ENCODE data around the gene CDK15. TPM values are rescaled to one million over a fixed set of nuclear protein-coding genes. Genes with fewer than 3 reads are reported as not detected.

CDK15 gene
- total RNA-seq, 1 experiment from 2014 or later: 0.47 TPM

GRCh38 chr2:201909961-201910361 lies 103.6 kb downstream of the CDK15 start:
- Histone ChIP-seq H3K4me1 (no peaks in the 10 kb centered on the region), H3K27ac (no peak overlapping the region), H3K4me3 (no peak overlapping the region), H3K36me3 (no peaks in the 10 kb centered on the region), H3K9me3 (replicated peaks) (no peaks in the 10 kb centered on the region), H3K27me3 (no peaks in the 10 kb centered on the region)
- DNase-seq: no peak

- H3K27ac ChIP-seq: no peak overlapping the region
- DNase-seq: no peak
- no peaks in the 10 kb centered on the region for H3K27me3 ChIP-seq
- no peaks in the 10 kb centered on the region for H3K9me3 ChIP-seq (replicated peaks)
- no peaks in the 10 kb centered on the region for H3K4me1 ChIP-seq
- H3K4me3 ChIP-seq: no peak overlapping the region
- no peaks in the 10 kb centered on the region for H3K36me3 ChIP-seq
Observed at GRCh38 chr2:201911372-201911771, 105.0 kb downstream of the CDK15 start.

GRCh38 chr2:201913201-201913600 lies 106.9 kb downstream of the CDK15 start:
- H3K27ac ChIP-seq: no peak overlapping the region
- no peaks in the 10 kb centered on the region for H3K27me3 ChIP-seq
- DNase-seq: no peak
- H3K4me1 ChIP-seq: no peaks in the 10 kb centered on the region
- no peaks in the 10 kb centered on the region for H3K36me3 ChIP-seq
- no peaks in the 10 kb centered on the region for H3K9me3 ChIP-seq (replicated peaks)
- H3K4me3 ChIP-seq: no peak overlapping the region

GRCh38 chr2:201915446-201915845 lies 109.1 kb downstream of the CDK15 start:
- Histone ChIP-seq H3K27ac (no peak overlapping the region), H3K4me3 (no peak overlapping the region), H3K9me3 (replicated peaks) (no peaks in the 10 kb centered on the region), H3K27me3 (no peaks in the 10 kb centered on the region), H3K36me3 (no peaks in the 10 kb centered on the region), H3K4me1 (no peaks in the 10 kb centered on the region)
- DNase-seq: no peak

- no peaks in the 10 kb centered on the region for H3K4me1 ChIP-seq
- no peaks in the 10 kb centered on the region for H3K27me3 ChIP-seq
- H3K9me3 ChIP-seq (replicated peaks): no peaks in the 10 kb centered on the region
- no peaks in the 10 kb centered on the region for H3K36me3 ChIP-seq
- H3K27ac ChIP-seq: no peak overlapping the region
- no peak overlapping the region for H3K4me3 ChIP-seq
- no peak for DNase-seq
Observed at GRCh38 chr2:201916565-201916964, 110.2 kb downstream of the CDK15 start.

- no peak for DNase-seq
- Histone ChIP-seq H3K27me3 (no peaks in the 10 kb centered on the region), H3K27ac (no peak overlapping the region), H3K4me1 (peaks cover 4% of the 10 kb centered on the region; the same call in 1 of the 2 replicates), H3K9me3 (replicated peaks) (no peaks in the 10 kb centered on the region), H3K36me3 (no peaks in the 10 kb centered on the region), H3K4me3 (no peak overlapping the region)
Observed at GRCh38 chr2:201918616-201919307, 112.4 kb downstream of the CDK15 start.

GRCh38 chr2:201919308-201919634 lies 112.9 kb downstream of the CDK15 start:
- no peak overlapping the region for H3K4me3 ChIP-seq

GRCh38 chr2:201923436-201924328 lies 117.3 kb downstream of the CDK15 start:
- Histone ChIP-seq H3K27ac (peak overlapping the region; percentile 12; the same call in 1 of the 2 replicates), H3K4me1 (peaks cover 4% of the 10 kb centered on the region; the same call in 1 of the 2 replicates), H3K4me3 (no peak overlapping the region), H3K27me3 (no peaks in the 10 kb centered on the region), H3K9me3 (replicated peaks) (no peaks in the 10 kb centered on the region), H3K36me3 (no peaks in the 10 kb centered on the region)
- no peak for DNase-seq

More at GRCh38 chr2:201919308-201919634, 112.9 kb downstream of the CDK15 start:
- no peak for DNase-seq
- H3K36me3 ChIP-seq: no peaks in the 10 kb centered on the region
- H3K27ac ChIP-seq: no peak overlapping the region
- H3K9me3 ChIP-seq (replicated peaks): no peaks in the 10 kb centered on the region
- H3K4me1 ChIP-seq: peaks cover 4% of the 10 kb centered on the region; the same call in 1 of the 2 replicates
- no peaks in the 10 kb centered on the region for H3K27me3 ChIP-seq

- DNase-seq: no peak
- Histone ChIP-seq H3K27ac (no peak overlapping the region), H3K9me3 (replicated peaks) (no peaks in the 10 kb centered on the region), H3K4me3 (no peak overlapping the region), H3K27me3 (no peaks in the 10 kb centered on the region), H3K36me3 (no peaks in the 10 kb centered on the region), H3K4me1 (peaks cover 4% of the 10 kb centered on the region; the same call in 1 of the 2 replicates)
Observed at GRCh38 chr2:201924453-201924852, 118.1 kb downstream of the CDK15 start.

GRCh38 chr2:201925056-201925455 lies 118.7 kb downstream of the CDK15 start:
- DNase-seq: no peak

GRCh38 chr2:201926067-201926466 lies 119.7 kb downstream of the CDK15 start:
- no peak overlapping the region for H3K4me3 ChIP-seq
- no peaks in the 10 kb centered on the region for H3K36me3 ChIP-seq
- H3K9me3 ChIP-seq (replicated peaks): no peaks in the 10 kb centered on the region
- H3K27me3 ChIP-seq: no peaks in the 10 kb centered on the region
- DNase-seq: no peak
- H3K4me1 ChIP-seq: peaks cover 10% of the 10 kb centered on the region; the same call in 1 of the 2 replicates
- H3K27ac ChIP-seq: no peak overlapping the region

More at GRCh38 chr2:201925056-201925455, 118.7 kb downstream of the CDK15 start:
- H3K27ac ChIP-seq: no peak overlapping the region
- no peaks in the 10 kb centered on the region for H3K9me3 ChIP-seq (replicated peaks)
- H3K4me1 ChIP-seq: peaks cover 4% of the 10 kb centered on the region; the same call in 1 of the 2 replicates
- no peaks in the 10 kb centered on the region for H3K36me3 ChIP-seq
- H3K27me3 ChIP-seq: no peaks in the 10 kb centered on the region
- H3K4me3 ChIP-seq: no peak overlapping the region

GRCh38 chr2:201928363-201928762 lies 122.0 kb downstream of the CDK15 start:
- H3K9me3 ChIP-seq (replicated peaks): no peaks in the 10 kb centered on the region
- no peak overlapping the region for H3K27ac ChIP-seq
- peaks cover 14% of the 10 kb centered on the region; the same call in 1 of the 2 replicates for H3K4me1 ChIP-seq
- no peaks in the 10 kb centered on the region for H3K27me3 ChIP-seq
- no peaks in the 10 kb centered on the region for H3K36me3 ChIP-seq
- H3K4me3 ChIP-seq: no peak overlapping the region
- no peak for DNase-seq

- DNase-seq: no peak
- Histone ChIP-seq H3K36me3 (no peaks in the 10 kb centered on the region), H3K27ac (no peak overlapping the region), H3K9me3 (replicated peaks) (no peaks in the 10 kb centered on the region), H3K4me1 (peaks cover 20% of the 10 kb centered on the region), H3K4me3 (no peak overlapping the region), H3K27me3 (no peaks in the 10 kb centered on the region)
Observed at GRCh38 chr2:201929281-201930026, 123.1 kb downstream of the CDK15 start.

GRCh38 chr2:201930043-201930442 lies 123.7 kb downstream of the CDK15 start:
- Histone ChIP-seq H3K27ac (no peak overlapping the region), H3K27me3 (no peaks in the 10 kb centered on the region), H3K9me3 (replicated peaks) (no peaks in the 10 kb centered on the region), H3K4me3 (no peak overlapping the region), H3K36me3 (no peaks in the 10 kb centered on the region), H3K4me1 (peaks cover 24% of the 10 kb centered on the region)
- DNase-seq: no peak

- DNase-seq: peak in 1 of 2 experiments; percentile 8
- H3K27ac ChIP-seq: no peak overlapping the region
- no peak overlapping the region for H3K4me3 ChIP-seq
- peaks cover 24% of the 10 kb centered on the region for H3K4me1 ChIP-seq
- no peaks in the 10 kb centered on the region for H3K36me3 ChIP-seq
- no peaks in the 10 kb centered on the region for H3K9me3 ChIP-seq (replicated peaks)
- H3K27me3 ChIP-seq: no peaks in the 10 kb centered on the region
Observed at GRCh38 chr2:201930831-201931230, 124.5 kb downstream of the CDK15 start.
